CD4-positive, CD25-positive, alpha-beta regulatory T cell (primary cell): ENCODE measurements around the gene EXOC7. TPM values are rescaled to one million over a fixed set of nuclear protein-coding genes. Genes with fewer than 3 reads are reported as not detected.

Experiments
- ATAC-seq, 2 donors: fragments of 150-1000 bp; cut with Tn5 transposase; one replicate each; pipeline ENCODE4 v1.10.0; 2021; ENCODE audit warnings: low read depth in 2 of 2, moderate number of reproducible peaks in 2 of 2, moderate library complexity in 1 of 2
- DNase-seq, 3 donors: peaks; one replicate each; pipeline versions ENCODE4 v3.0.0 to v3.0.0-alpha.2; 2012 to 2022; ENCODE audit warnings: mixed read lengths in 1 of 3
- H3K27ac ChIP-seq: one replicate; pipeline ENCODE4 v1.7.0; 2013; ENCODE audit warnings: mild to moderate bottlenecking, low read length; ENCODE audit not compliant: insufficient read depth, poor library complexity, severe bottlenecking
- H3K27me3 ChIP-seq: one replicate; pipeline ENCODE4 v1.7.0; 2013; ENCODE audit warnings: low read length; ENCODE audit not compliant: control insufficient read depth, insufficient read depth
- H3K36me3 ChIP-seq: one replicate; pipeline ENCODE4 v1.7.0; 2013; ENCODE audit warnings: mild to moderate bottlenecking, low read length, moderate library complexity; ENCODE audit not compliant: control insufficient read depth, insufficient read depth
- H3K4me1 ChIP-seq: 2 replicates; pipeline ENCODE4 v1.7.0; 2013; ENCODE audit warnings: mild to moderate bottlenecking, low read length; ENCODE audit not compliant: insufficient read depth, control insufficient read depth, poor library complexity, severe bottlenecking
- H3K4me3 ChIP-seq: one replicate; pipeline ENCODE4 v1.7.0; 2013; ENCODE audit warnings: low read depth, mild to moderate bottlenecking, low read length, moderate library complexity
- H3K9me3 ChIP-seq, 2 experiments: 1 replicate in 1 of 2; 2 replicates in 1 of 2; pipeline ENCODE4 v1.7.0; 2013; ENCODE audit warnings: low read length in 2 of 2, mild to moderate bottlenecking in 1 of 2, moderate library complexity in 1 of 2; ENCODE audit not compliant: control insufficient read depth in 2 of 2
- H3K27ac Mint-ChIP-seq, 3 donors: one replicate each; pipeline ENCODE4 v1.8.0; 2020 to 2022; ENCODE audit warnings: mild to moderate bottlenecking in 3 of 3, mixed read lengths in 3 of 3, moderate library complexity in 2 of 3
- H3K27me3 Mint-ChIP-seq: one replicate; pipeline ENCODE4 v1.8.0; 2022; ENCODE audit warnings: mild to moderate bottlenecking, mixed read lengths
- H3K36me3 Mint-ChIP-seq: one replicate; pipeline ENCODE4 v1.8.0; 2020; ENCODE audit warnings: mixed read lengths
- H3K4me1 Mint-ChIP-seq, 4 donors: one replicate each; pipeline ENCODE4 v1.8.0; 2020 to 2022; ENCODE audit warnings: mixed read lengths in 4 of 4, mild to moderate bottlenecking in 1 of 4
- H3K4me3 Mint-ChIP-seq, 4 donors: one replicate each; pipeline ENCODE4 v1.8.0; 2020 to 2022; ENCODE audit warnings: mild to moderate bottlenecking in 4 of 4, mixed read lengths in 4 of 4, moderate library complexity in 3 of 4
- H3K9me3 Mint-ChIP-seq, 7 donors: one replicate each; pipeline ENCODE4 v1.8.0; 2020 to 2022; ENCODE audit warnings: mixed read lengths in 7 of 7, mild to moderate bottlenecking in 3 of 7, moderate library complexity in 2 of 7
- polyA plus RNA-seq, 4 donors: library from polyadenylated mRNA; unstranded; fragments of 300-500 nt; fragmentation: Illumina TruSeq; gene quantifications; one replicate each; pipeline ENCODE4 v1.2.3, GENCODE V29; 2021
- total RNA-seq: library from RNA; stranded (reverse); gene quantifications from one replicate; pipeline ENCODE4 v1.2.3, GENCODE V29; 2022

EXOC7 gene
- total and polyA plus RNA-seq, 5 donors from 2014 or later = 41.3 to 105 (median 46.8) TPM

- Mint-ChIP-seq H3K4me3 (no peak overlapping the region), H3K4me1 (peaks cover 20 to 86% (median 45%) of the 10 kb centered on the region in 4 donors), H3K27me3 (no peaks in the 10 kb centered on the region), H3K27ac (peak overlapping the region in 2 of 3 donors; percentile 74 to 98), H3K36me3 (peaks cover 32% of the 10 kb centered on the region), H3K9me3 (peaks cover 0 to 1% (median 0%) of the 10 kb centered on the region in 7 donors)
- Histone ChIP-seq H3K36me3 (no peaks in the 10 kb centered on the region), H3K27ac (peak overlapping the region; percentile 94), H3K27me3 (no peaks in the 10 kb centered on the region), H3K9me3 (no peaks in the 10 kb centered on the region), H3K4me1 (peaks cover 66% of the 10 kb centered on the region), H3K4me3 (no peak overlapping the region)
- ATAC-seq = no peak
- no peak for DNase-seq
Observed at GRCh38 chr17:76148015-76148326, 44.4 kb upstream of the EXOC7 start.

- ATAC-seq (no peak), DNase-seq (no peak)
- H3K27ac ChIP-seq = peak overlapping the region; percentile 94
- H3K27me3 ChIP-seq = no peaks in the 10 kb centered on the region
- H3K4me1 ChIP-seq = peaks cover 66% of the 10 kb centered on the region
- peaks cover 19 to 86% (median 44%) of the 10 kb centered on the region in 4 donors for H3K4me1 Mint-ChIP-seq
- no peak overlapping the region for H3K4me3 ChIP-seq
- H3K9me3 ChIP-seq = no peaks in the 10 kb centered on the region
- H3K27ac Mint-ChIP-seq = peak overlapping the region; percentile 74 to 98 (median 97)
- H3K27me3 Mint-ChIP-seq = no peaks in the 10 kb centered on the region
- peak overlapping the region in 2 of 4 donors; percentile 34 to 68 for H3K4me3 Mint-ChIP-seq
- H3K36me3 ChIP-seq = no peaks in the 10 kb centered on the region
- peaks cover 26% of the 10 kb centered on the region for H3K36me3 Mint-ChIP-seq
- peaks cover 0 to 1% (median 0%) of the 10 kb centered on the region in 7 donors for H3K9me3 Mint-ChIP-seq
Observed at GRCh38 chr17:76147211-76148014, 43.8 kb upstream of the EXOC7 start.

GRCh38 chr17:76146053-76146851, 42.7 kb upstream of the EXOC7 start:
- peaks cover 13 to 86% (median 42%) of the 10 kb centered on the region in 4 donors for H3K4me1 Mint-ChIP-seq
- H3K27ac Mint-ChIP-seq = peak overlapping the region; percentile 97 to 98 (median 98)
- H3K4me3 ChIP-seq = peak overlapping the region; percentile 61
- ATAC-seq (no peak), DNase-seq (peak in 1 of 3 donors; percentile 62)
- peaks cover 17% of the 10 kb centered on the region for H3K36me3 Mint-ChIP-seq
- H3K4me3 Mint-ChIP-seq = peak overlapping the region; percentile 62 to 90 (median 72)
- no peaks in the 10 kb centered on the region for H3K36me3 ChIP-seq
- peak overlapping the region; percentile 94 for H3K27ac ChIP-seq
- H3K4me1 ChIP-seq = peaks cover 66% of the 10 kb centered on the region
- peaks cover 0 to 1% (median 0%) of the 10 kb centered on the region in 7 donors for H3K9me3 Mint-ChIP-seq
- H3K27me3 ChIP-seq = no peaks in the 10 kb centered on the region
- H3K9me3 ChIP-seq = no peaks in the 10 kb centered on the region
- H3K27me3 Mint-ChIP-seq = peaks cover 9% of the 10 kb centered on the region

GRCh38 chr17:76145231-76146052, 41.9 kb upstream of the EXOC7 start:
- Histone ChIP-seq H3K36me3 (no peaks in the 10 kb centered on the region), H3K9me3 (no peaks in the 10 kb centered on the region), H3K4me3 (peak overlapping the region; percentile 64), H3K4me1 (peaks cover 66% of the 10 kb centered on the region), H3K27me3 (no peaks in the 10 kb centered on the region), H3K27ac (peak overlapping the region; percentile 94)
- H3K36me3 Mint-ChIP-seq = peaks cover 11% of the 10 kb centered on the region
- peak overlapping the region; percentile 62 to 90 (median 72) for H3K4me3 Mint-ChIP-seq
- peak; percentile 35 to 87 (median 71) for DNase-seq
- peaks cover 0 to 2% (median 0%) of the 10 kb centered on the region in 7 donors for H3K9me3 Mint-ChIP-seq
- peak overlapping the region; percentile 97 to 98 (median 98) for H3K27ac Mint-ChIP-seq
- peak; percentile 64 for ATAC-seq
- peaks cover 13 to 86% (median 39%) of the 10 kb centered on the region in 4 donors for H3K4me1 Mint-ChIP-seq
- H3K27me3 Mint-ChIP-seq = peaks cover 18% of the 10 kb centered on the region

GRCh38 chr17:76142585-76143041, 39.0 kb upstream of the EXOC7 start:
- Mint-ChIP-seq H3K36me3 (peaks cover 5% of the 10 kb centered on the region), H3K9me3 (peaks cover 0 to 2% (median 0%) of the 10 kb centered on the region in 7 donors), H3K27me3 (peaks cover 22% of the 10 kb centered on the region), H3K27ac (peak overlapping the region; percentile 92 to 95 (median 92)), H3K4me1 (peaks cover 13 to 71% (median 35%) of the 10 kb centered on the region in 4 donors), H3K4me3 (peak overlapping the region; percentile 28 to 88 (median 80))
- Histone ChIP-seq H3K9me3 (no peaks in the 10 kb centered on the region), H3K4me3 (no peak overlapping the region), H3K27me3 (no peaks in the 10 kb centered on the region), H3K27ac (peak overlapping the region; percentile 36), H3K4me1 (peaks cover 73% of the 10 kb centered on the region), H3K36me3 (no peaks in the 10 kb centered on the region)
- no peak for DNase-seq
- no peak for ATAC-seq

GRCh38 chr17:76142039-76142584, 38.5 kb upstream of the EXOC7 start:
- DNase-seq (no peak), ATAC-seq (no peak)
- Mint-ChIP-seq H3K27ac (peak overlapping the region in 2 of 3 donors; percentile 92), H3K36me3 (peaks cover 4% of the 10 kb centered on the region), H3K9me3 (peaks cover 0 to 2% (median 0%) of the 10 kb centered on the region in 7 donors), H3K4me1 (peaks cover 13 to 66% (median 33%) of the 10 kb centered on the region in 4 donors), H3K27me3 (peaks cover 22% of the 10 kb centered on the region), H3K4me3 (peak overlapping the region; percentile 63 to 88 (median 86))
- Histone ChIP-seq H3K27ac (peak overlapping the region; percentile 6), H3K4me1 (peaks cover 73% of the 10 kb centered on the region), H3K9me3 (no peaks in the 10 kb centered on the region), H3K27me3 (no peaks in the 10 kb centered on the region), H3K4me3 (no peak overlapping the region), H3K36me3 (no peaks in the 10 kb centered on the region)
